ENCODE data around the gene TMEM52B.

Gene TMEM52B

GRCh38 chr12:10158406-10158805 lies 20.4 kb upstream of the TMEM52B start:
- peaks cover 37% of the 10 kb centered on the region for H3K4me1 Mint-ChIP-seq (ENCODE audit: low read depth)
- no peaks in the 10 kb centered on the region for H3K36me3 Mint-ChIP-seq (ENCODE audit: low read depth)
- H3K4me3 Mint-ChIP-seq: no peak overlapping the region
- H3K9me3 Mint-ChIP-seq: no peaks in the 10 kb centered on the region
- H3K27me3 Mint-ChIP-seq: peaks cover 2% of the 10 kb centered on the region
- no peak overlapping the region for H3K27ac Mint-ChIP-seq
- intact Hi-C loops (cut with micrococcal nuclease): no loop called here

DNA sequence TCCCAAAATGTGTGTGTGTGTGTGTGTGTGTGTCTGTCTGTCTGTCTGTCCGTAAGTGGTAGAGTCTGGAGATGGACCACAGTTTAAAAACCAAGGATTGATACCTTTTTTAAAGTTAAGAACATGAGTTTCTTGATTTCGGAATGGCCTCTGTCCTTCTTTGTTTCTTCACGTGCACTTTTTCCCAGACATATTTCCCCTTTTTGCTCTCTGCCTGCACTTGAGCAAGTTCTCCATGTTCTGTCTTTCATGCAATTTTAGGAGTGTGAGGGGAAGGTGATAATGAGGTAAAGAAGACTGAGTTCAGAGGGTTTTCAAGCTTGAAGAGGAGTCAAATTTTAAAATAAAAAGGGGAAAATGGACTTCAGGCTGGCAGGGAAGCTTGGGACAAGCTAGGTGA lies 19.6 kb upstream of the TMEM52B start:
- no peak overlapping the region for H3K4me3 Mint-ChIP-seq
- no peaks in the 10 kb centered on the region for H3K36me3 Mint-ChIP-seq (ENCODE audit: low read depth)
- intact Hi-C loops (cut with micrococcal nuclease): no loop called here

GRCh38 chr12:10160617-10161385 lies 18.0 kb upstream of the TMEM52B start:
- intact Hi-C loops (cut with micrococcal nuclease): no loop called here
- Mint-ChIP-seq H3K4me3 (no peak overlapping the region), H3K9me3 (no peaks in the 10 kb centered on the region), H3K27ac (peak overlapping the region; percentile 46), H3K36me3 (ENCODE audit: low read depth) (no peaks in the 10 kb centered on the region), H3K4me1 (ENCODE audit: low read depth) (peaks cover 49% of the 10 kb centered on the region), H3K27me3 (no peaks in the 10 kb centered on the region)

More for the DNA sequence above, 19.6 kb upstream of the TMEM52B start:
- no peak overlapping the region for H3K27ac Mint-ChIP-seq
- H3K9me3 Mint-ChIP-seq: no peaks in the 10 kb centered on the region
- peaks cover under 1% of the 10 kb centered on the region for H3K27me3 Mint-ChIP-seq
- H3K4me1 Mint-ChIP-seq (ENCODE audit: low read depth): peaks cover 34% of the 10 kb centered on the region

- no peak overlapping the region for H3K4me3 Mint-ChIP-seq
- H3K27ac Mint-ChIP-seq: no peak overlapping the region
- intact Hi-C loops (cut with micrococcal nuclease): no loop called here
- no peaks in the 10 kb centered on the region for H3K9me3 Mint-ChIP-seq
- H3K36me3 Mint-ChIP-seq (ENCODE audit: low read depth): no peaks in the 10 kb centered on the region
- no peaks in the 10 kb centered on the region for H3K27me3 Mint-ChIP-seq
- H3K4me1 Mint-ChIP-seq (ENCODE audit: low read depth): peaks cover 69% of the 10 kb centered on the region
Measured at GRCh38 chr12:10163084-10163483, 15.7 kb upstream of the TMEM52B start.

GRCh38 chr12:10165421-10165820 lies 13.4 kb upstream of the TMEM52B start:
- Mint-ChIP-seq H3K27me3 (no peaks in the 10 kb centered on the region), H3K36me3 (ENCODE audit: low read depth) (no peaks in the 10 kb centered on the region), H3K9me3 (no peaks in the 10 kb centered on the region), H3K4me1 (ENCODE audit: low read depth) (peaks cover 70% of the 10 kb centered on the region), H3K4me3 (no peak overlapping the region), H3K27ac (no peak overlapping the region)
- intact Hi-C loops (cut with micrococcal nuclease): no loop called here

GRCh38 chr12:10167599-10167998 lies 11.2 kb upstream of the TMEM52B start:
- H3K36me3 Mint-ChIP-seq (ENCODE audit: low read depth): no peaks in the 10 kb centered on the region
- H3K9me3 Mint-ChIP-seq: no peaks in the 10 kb centered on the region
- peak overlapping the region; percentile 55 for H3K4me3 Mint-ChIP-seq
- H3K4me1 Mint-ChIP-seq (ENCODE audit: low read depth): peaks cover 79% of the 10 kb centered on the region
- intact Hi-C loops (cut with micrococcal nuclease): no loop called here
- H3K27ac Mint-ChIP-seq: peak overlapping the region; percentile 73
- H3K27me3 Mint-ChIP-seq: no peaks in the 10 kb centered on the region

- H3K27me3 Mint-ChIP-seq: no peaks in the 10 kb centered on the region
- H3K9me3 Mint-ChIP-seq: no peaks in the 10 kb centered on the region
- H3K4me3 Mint-ChIP-seq: no peak overlapping the region
- peak overlapping the region; percentile 63 for H3K27ac Mint-ChIP-seq
- intact Hi-C loops (cut with micrococcal nuclease): no loop called here
- no peaks in the 10 kb centered on the region for H3K36me3 Mint-ChIP-seq (ENCODE audit: low read depth)
- peaks cover 69% of the 10 kb centered on the region for H3K4me1 Mint-ChIP-seq (ENCODE audit: low read depth)
Measured at GRCh38 chr12:10169104-10169503, 9.7 kb upstream of the TMEM52B start.

- no peaks in the 10 kb centered on the region for H3K9me3 Mint-ChIP-seq
- intact Hi-C loops (cut with micrococcal nuclease): no loop called here
- no peaks in the 10 kb centered on the region for H3K27me3 Mint-ChIP-seq
- no peak overlapping the region for H3K27ac Mint-ChIP-seq
- H3K36me3 Mint-ChIP-seq (ENCODE audit: low read depth): no peaks in the 10 kb centered on the region
- H3K4me1 Mint-ChIP-seq (ENCODE audit: low read depth): peaks cover 59% of the 10 kb centered on the region
- H3K4me3 Mint-ChIP-seq: no peak overlapping the region
Measured at GRCh38 chr12:10170216-10170615, 8.6 kb upstream of the TMEM52B start.

DNA sequence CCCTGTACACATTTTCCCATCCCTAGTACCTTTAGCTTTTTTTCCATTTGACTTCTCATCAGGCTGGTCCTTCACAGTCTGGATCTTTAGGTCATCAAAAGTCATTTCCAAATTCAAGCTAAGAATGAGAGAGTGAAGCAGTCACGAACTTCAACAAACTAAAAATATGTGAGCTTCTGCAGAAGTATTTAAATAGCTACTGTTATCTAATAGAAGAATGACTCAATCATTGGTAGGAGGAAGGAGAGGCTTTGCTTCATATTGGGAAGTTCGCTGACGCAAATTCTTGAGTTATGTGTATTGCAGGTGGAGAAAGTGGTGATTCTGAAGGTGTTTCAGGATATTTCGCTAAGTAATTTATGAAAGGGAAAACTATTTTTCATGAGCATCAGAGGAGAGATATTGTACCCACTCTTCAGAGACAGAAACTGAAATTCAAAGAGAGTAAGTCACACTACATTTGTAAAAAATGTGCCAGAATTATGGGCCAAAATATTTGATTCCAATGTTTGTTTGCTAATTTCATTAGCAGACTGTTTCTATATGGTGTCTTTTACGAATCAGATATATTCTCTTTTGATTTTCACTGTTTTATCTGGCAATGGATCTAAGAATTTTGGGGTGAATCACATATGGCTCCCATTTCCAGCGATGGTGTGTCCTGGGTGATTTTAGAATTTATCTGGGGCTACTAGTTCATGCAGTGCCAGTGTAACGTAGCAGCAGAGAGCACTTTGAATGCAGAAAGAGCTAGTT lies 6.7 kb upstream of the TMEM52B start, which contains the start of gene OLR1:
Gene OLR1, minus strand, starts transcription at position 160 of the 756 bp plus-strand sequence. Its CDS starts 55 bp downstream, at position 105.
- Mint-ChIP-seq H3K4me3 (no peak within 1 kb of the TSS), H3K36me3 (ENCODE audit: low read depth) (no peaks in the 10 kb centered on the region), H3K27me3 (no peaks in the 10 kb centered on the region), H3K27ac (peak within 1 kb of the TSS; percentile 37), H3K4me1 (ENCODE audit: low read depth) (peaks cover 46% of the 10 kb centered on the region), H3K9me3 (no peaks in the 10 kb centered on the region)
- intact Hi-C loops (cut with micrococcal nuclease): no loop called here

- Mint-ChIP-seq H3K27ac (no peak overlapping the region), H3K4me1 (ENCODE audit: low read depth) (peaks cover 46% of the 10 kb centered on the region), H3K27me3 (peaks cover 1% of the 10 kb centered on the region), H3K9me3 (no peaks in the 10 kb centered on the region), H3K36me3 (ENCODE audit: low read depth) (no peaks in the 10 kb centered on the region), H3K4me3 (no peak overlapping the region)
- intact Hi-C loops (cut with micrococcal nuclease): no loop called here
Measured at GRCh38 chr12:10174986-10175614, 3.7 kb upstream of the TMEM52B start.

- Mint-ChIP-seq H3K9me3 (no peaks in the 10 kb centered on the region), H3K36me3 (ENCODE audit: low read depth) (no peaks in the 10 kb centered on the region), H3K27me3 (peaks cover 1% of the 10 kb centered on the region), H3K4me1 (ENCODE audit: low read depth) (peaks cover 47% of the 10 kb centered on the region), H3K27ac (no peak overlapping the region), H3K4me3 (no peak overlapping the region)
- intact Hi-C loops (cut with micrococcal nuclease): no loop called here
Measured at GRCh38 chr12:10175846-10176636, 2.8 kb upstream of the TMEM52B start.

GRCh38 chr12:10179776-10180181 lies 947 bp downstream of the TMEM52B start:
- Mint-ChIP-seq H3K9me3 (no peaks in the 10 kb centered on the region), H3K27me3 (peaks cover 4% of the 10 kb centered on the region), H3K27ac (no peak overlapping the region), H3K4me3 (no peak overlapping the region), H3K4me1 (ENCODE audit: low read depth) (peaks cover 58% of the 10 kb centered on the region), H3K36me3 (ENCODE audit: low read depth) (no peaks in the 10 kb centered on the region)
- intact Hi-C loops (cut with micrococcal nuclease): no loop called here

GRCh38 chr12:10182354-10183049 lies 3.7 kb downstream of the TMEM52B start:
- no peaks in the 10 kb centered on the region for H3K9me3 Mint-ChIP-seq
- no peaks in the 10 kb centered on the region for H3K36me3 Mint-ChIP-seq (ENCODE audit: low read depth)
- intact Hi-C loops (cut with micrococcal nuclease): no loop called here
- H3K4me1 Mint-ChIP-seq (ENCODE audit: low read depth): peaks cover 76% of the 10 kb centered on the region
- H3K27ac Mint-ChIP-seq: peak overlapping the region; percentile 76
- H3K27me3 Mint-ChIP-seq: peaks cover 4% of the 10 kb centered on the region
- H3K4me3 Mint-ChIP-seq: no peak overlapping the region
